ENCODE results near the gene ZNF90.
A peak's percentile ranks its signal among the peaks of the same experiment; 100 is the strongest.
"Not testable (repeated sequence)": the region's sequence is repeated elsewhere in the genome, so short reads cannot be mapped to it uniquely, and the experiment has no call there.

Gene ZNF90

GRCh38 chr19:20102097-20102496 lies 24.3 kb downstream of the ZNF90 start:
- no peak for DNase-seq (ENCODE audit: low read depth in 4 of 4, low spot score in 1 of 4)

- DNase-seq (ENCODE audit: low read depth in 4 of 4, low spot score in 1 of 4): no peak
These were observed 25.4 kb downstream of the ZNF90 start for GRCh38 chr19:20103091-20103740.

- DNase-seq (ENCODE audit: low read depth in 4 of 4, low spot score in 1 of 4): no peak
These were observed 29.5 kb downstream of the ZNF90 start for GRCh38 chr19:20107301-20107700.

- not testable (repeated sequence) for DNase-seq (ENCODE audit: low read depth in 4 of 4, low spot score in 1 of 4)
These were observed 40.5 kb downstream of the ZNF90 start for GRCh38 chr19:20118064-20118839.

GRCh38 chr19:20124879-20125278 lies 47.1 kb downstream of the ZNF90 start:
- DNase-seq (ENCODE audit: low read depth in 4 of 4, low spot score in 1 of 4): no peak

GRCh38 chr19:20132933-20133332 lies 55.1 kb downstream of the ZNF90 start:
- not testable (repeated sequence) for DNase-seq (ENCODE audit: low read depth in 4 of 4, low spot score in 1 of 4)

GRCh38 chr19:20137714-20138113 lies 59.9 kb downstream of the ZNF90 start:
- not testable (repeated sequence) for DNase-seq (ENCODE audit: low read depth in 4 of 4, low spot score in 1 of 4)

- no peak for DNase-seq (ENCODE audit: low read depth in 4 of 4, low spot score in 1 of 4)
These were observed 73.9 kb downstream of the ZNF90 start for GRCh38 chr19:20151617-20152145.

GRCh38 chr19:20152506-20152905 lies 74.7 kb downstream of the ZNF90 start:
- not testable (repeated sequence) for DNase-seq (ENCODE audit: low read depth in 4 of 4, low spot score in 1 of 4)

- no peak for DNase-seq (ENCODE audit: low read depth in 4 of 4, low spot score in 1 of 4)
These were observed 75.5 kb downstream of the ZNF90 start for GRCh38 chr19:20153281-20153680.

- DNase-seq (ENCODE audit: low read depth in 4 of 4, low spot score in 1 of 4): no peak
These were observed 76.8 kb downstream of the ZNF90 start for GRCh38 chr19:20154636-20155035.

GRCh38 chr19:20162821-20163220 lies 85.0 kb downstream of the ZNF90 start:
- DNase-seq (ENCODE audit: low read depth in 4 of 4, low spot score in 1 of 4): no peak

GRCh38 chr19:20164456-20164855 lies 86.7 kb downstream of the ZNF90 start:
- DNase-seq (ENCODE audit: low read depth in 4 of 4, low spot score in 1 of 4): no peak

GRCh38 chr19:20165971-20166592 lies 88.3 kb downstream of the ZNF90 start:
- no peak for DNase-seq (ENCODE audit: low read depth in 4 of 4, low spot score in 1 of 4)

GRCh38 chr19:20167020-20167644 lies 89.3 kb downstream of the ZNF90 start, which contains the start of gene ZNF486:
Gene ZNF486 (plus strand): TSS chr19:20167214. CDS start chr19:20167331, 117 bp downstream.
- peak; percentile 76 to 86 (median 84) for DNase-seq (ENCODE audit: low read depth in 4 of 4, low spot score in 1 of 4)

- no peak for DNase-seq (ENCODE audit: low read depth in 4 of 4, low spot score in 1 of 4)
These were observed 89.9 kb downstream of the ZNF90 start for GRCh38 chr19:20167651-20168122.
